A549 (cell line): ENCODE measurements around the gene OR10AD1.

Source experiments
- POLR2A ChIP-seq: IDR thresholded peaks from 2 replicates; pipeline ENCODE4 v1.6.1; 2012; ENCODE audit warnings: mild to moderate bottlenecking, low read length
- TF ChIP-seq, protein P1 (sequence below): fragments of >200 bp; sonication (Bioruptor Twin); formaldehyde crosslinking; IDR thresholded peaks from 3 replicates; pipeline ENCODE4 v1.5.1; 2016

DNA sequence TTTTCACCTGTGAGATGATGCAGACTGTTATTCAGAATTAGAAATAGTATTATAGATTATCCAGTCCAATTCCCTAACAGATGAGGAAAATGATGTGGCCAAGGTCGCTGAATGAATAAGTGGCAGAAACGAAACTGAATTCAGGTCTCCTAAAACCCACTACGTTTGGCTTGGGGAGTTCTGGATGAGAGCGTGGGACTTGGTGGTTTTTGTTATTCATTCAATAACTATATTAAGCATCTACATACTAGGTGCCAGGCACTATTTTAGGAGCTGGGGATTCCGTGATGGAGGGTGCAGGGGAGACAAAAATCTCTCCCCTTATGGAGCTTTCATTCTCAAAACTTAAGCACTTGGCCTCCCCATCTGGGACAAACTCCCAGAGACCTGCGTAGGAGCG is 20.5 kb downstream of the OR10AD1 start:
- TF ChIP-seq POLR2A = no peak
- TF ChIP-seq, protein P1, sequence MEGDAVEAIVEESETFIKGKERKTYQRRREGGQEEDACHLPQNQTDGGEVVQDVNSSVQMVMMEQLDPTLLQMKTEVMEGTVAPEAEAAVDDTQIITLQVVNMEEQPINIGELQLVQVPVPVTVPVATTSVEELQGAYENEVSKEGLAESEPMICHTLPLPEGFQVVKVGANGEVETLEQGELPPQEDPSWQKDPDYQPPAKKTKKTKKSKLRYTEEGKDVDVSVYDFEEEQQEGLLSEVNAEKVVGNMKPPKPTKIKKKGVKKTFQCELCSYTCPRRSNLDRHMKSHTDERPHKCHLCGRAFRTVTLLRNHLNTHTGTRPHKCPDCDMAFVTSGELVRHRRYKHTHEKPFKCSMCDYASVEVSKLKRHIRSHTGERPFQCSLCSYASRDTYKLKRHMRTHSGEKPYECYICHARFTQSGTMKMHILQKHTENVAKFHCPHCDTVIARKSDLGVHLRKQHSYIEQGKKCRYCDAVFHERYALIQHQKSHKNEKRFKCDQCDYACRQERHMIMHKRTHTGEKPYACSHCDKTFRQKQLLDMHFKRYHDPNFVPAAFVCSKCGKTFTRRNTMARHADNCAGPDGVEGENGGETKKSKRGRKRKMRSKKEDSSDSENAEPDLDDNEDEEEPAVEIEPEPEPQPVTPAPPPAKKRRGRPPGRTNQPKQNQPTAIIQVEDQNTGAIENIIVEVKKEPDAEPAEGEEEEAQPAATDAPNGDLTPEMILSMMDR = no peak
